Activated CD4-positive, alpha-beta memory T cell treated with anti-CD3 and anti-CD28 coated beads for 36 hours (primary cell): Measurements from ENCODE around the gene CSPG5. TPM values are rescaled to one million over a fixed set of nuclear protein-coding genes. Genes with fewer than 3 reads are reported as not detected.
A peak's percentile ranks its signal among the peaks of the same experiment; 100 is the strongest.

ENCODE experiments used
- CTCF ChIA-PET: fragments of 350-600 bp; sonication (Branson Sonifier 250); formaldehyde crosslinking; loops from one replicate; lab custom pipeline; 2021; ENCODE audit warnings: antibody characterized with exemption, inconsistent platforms; lab: Charles Lee
- POLR2A ChIA-PET: fragments of 350-600 bp; sonication (Branson Sonifier 250); formaldehyde crosslinking; loops from one replicate; lab custom pipeline; 2021; ENCODE audit warnings: antibody characterized with exemption; lab: Charles Lee
- DNase-seq: peaks from one replicate; pipeline ENCODE4 v3.0.0-alpha.2; 2020
- H3K27ac Mint-ChIP-seq: one replicate; pipeline ENCODE4 v1.8.0; 2021; ENCODE audit warnings: mixed read lengths
- H3K27me3 Mint-ChIP-seq: one replicate; pipeline ENCODE4 v1.8.0; 2021; ENCODE audit warnings: mixed read lengths
- H3K36me3 Mint-ChIP-seq: one replicate; pipeline ENCODE4 v1.8.0; 2021; ENCODE audit warnings: mixed read lengths
- H3K4me1 Mint-ChIP-seq: one replicate; pipeline ENCODE4 v1.8.0; 2021; ENCODE audit warnings: low read depth, mixed read lengths
- H3K4me3 Mint-ChIP-seq: one replicate; pipeline ENCODE4 v1.8.0; 2021; ENCODE audit warnings: mild to moderate bottlenecking, mixed read lengths
- H3K9me3 Mint-ChIP-seq: one replicate; pipeline ENCODE4 v1.8.0; 2021; ENCODE audit warnings: mixed read lengths
- intact Hi-C: fragments of 100-400 bp; cut with micrococcal nuclease; formaldehyde crosslinking; loops from one replicate; pipeline ENCODE4 v1.15.1; 2023
- total RNA-seq, 2 experiments: library from RNA; stranded (reverse); gene quantifications; one replicate each; pipeline ENCODE4 v1.2.3, GENCODE V29; 2021

Gene CSPG5
- total RNA-seq, 2 experiments from 2014 or later: 0.29 to 0.41 TPM

DNA sequence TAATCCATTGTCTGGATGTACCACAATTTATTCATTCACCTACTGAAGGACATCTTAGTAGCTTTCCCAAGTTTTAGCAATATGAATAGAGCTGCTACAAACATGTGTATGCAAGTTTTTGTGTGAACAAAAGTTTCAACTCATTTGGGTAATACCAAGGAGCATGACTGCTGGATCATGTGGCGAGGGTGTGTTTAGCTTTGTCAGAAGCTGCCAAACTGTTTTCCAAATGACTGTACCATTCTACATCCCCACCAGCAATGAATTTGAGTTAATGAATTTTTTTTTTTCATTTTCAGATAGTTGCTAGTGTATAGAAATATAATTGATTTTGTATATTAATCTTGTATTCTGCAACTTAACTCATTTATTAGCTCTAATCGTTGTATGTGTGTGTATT is 45.2 kb downstream of the CSPG5 start:
- intact Hi-C loops: no loop called here
- Mint-ChIP-seq H3K9me3 (no peaks in the 10 kb centered on the region), H3K36me3 (no peaks in the 10 kb centered on the region), H3K4me1 (no peaks in the 10 kb centered on the region), H3K27me3 (peaks cover 11% of the 10 kb centered on the region), H3K4me3 (no peak overlapping the region), H3K27ac (no peak overlapping the region)
- DNase-seq: no peak
- POLR2A ChIA-PET: no interaction called here
- CTCF ChIA-PET: interaction anchor here (0.7 to 2.6 kb wide), 3 partner anchors 12 to 56 kb away, joined by 3 to 11 read pairs (median 3); no protein-coding TSS in a partner anchor

DNA sequence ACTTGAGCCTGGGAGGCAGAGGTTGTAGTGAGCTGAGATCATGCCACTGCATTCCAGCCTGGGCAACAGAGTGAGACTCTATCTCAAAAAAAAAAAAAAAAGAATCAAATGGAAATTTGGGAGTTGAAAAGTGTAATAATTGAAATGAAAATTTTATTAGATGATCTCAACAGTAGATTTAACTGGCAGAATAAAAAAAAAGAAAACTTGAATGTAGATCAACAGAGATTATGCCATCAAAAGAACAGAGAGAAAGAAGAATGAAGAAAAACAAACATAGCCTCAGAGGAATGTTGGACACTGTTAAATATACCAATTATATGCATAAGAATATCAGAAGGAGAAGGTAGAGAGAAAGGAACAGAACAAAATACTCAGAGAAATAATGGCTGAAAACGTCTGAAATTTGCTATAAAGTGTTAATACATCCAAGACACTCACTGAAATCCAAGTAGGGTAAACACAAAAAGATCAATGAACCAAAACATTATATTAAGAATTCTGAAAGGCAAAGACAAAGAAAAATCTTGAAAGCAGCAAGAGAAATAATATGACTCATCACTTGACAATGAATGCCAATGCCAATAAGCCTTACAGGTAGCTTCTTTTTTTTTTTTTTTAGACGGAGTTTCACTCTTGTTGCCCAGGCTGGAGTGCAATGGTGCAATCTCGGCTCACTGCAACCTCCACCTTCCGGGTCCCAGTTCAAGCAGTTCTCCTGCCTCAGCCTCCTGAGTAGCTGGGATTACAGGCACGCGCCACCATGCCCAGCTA is 50.5 kb downstream of the CSPG5 start:
- no peaks in the 10 kb centered on the region for H3K4me1 Mint-ChIP-seq
- no peak overlapping the region for H3K27ac Mint-ChIP-seq
- H3K9me3 Mint-ChIP-seq: peaks cover 5% of the 10 kb centered on the region
- intact Hi-C loops: no loop called here
- POLR2A ChIA-PET: no interaction called here
- no peaks in the 10 kb centered on the region for H3K36me3 Mint-ChIP-seq
- no peak overlapping the region for H3K4me3 Mint-ChIP-seq
- CTCF ChIA-PET: interaction anchor here (0.7 to 1.6 kb wide), 2 partner anchors 39 to 261 kb away, joined by 3 to 4 read pairs; no protein-coding TSS in a partner anchor
- no peak for DNase-seq
- no peaks in the 10 kb centered on the region for H3K27me3 Mint-ChIP-seq

DNA sequence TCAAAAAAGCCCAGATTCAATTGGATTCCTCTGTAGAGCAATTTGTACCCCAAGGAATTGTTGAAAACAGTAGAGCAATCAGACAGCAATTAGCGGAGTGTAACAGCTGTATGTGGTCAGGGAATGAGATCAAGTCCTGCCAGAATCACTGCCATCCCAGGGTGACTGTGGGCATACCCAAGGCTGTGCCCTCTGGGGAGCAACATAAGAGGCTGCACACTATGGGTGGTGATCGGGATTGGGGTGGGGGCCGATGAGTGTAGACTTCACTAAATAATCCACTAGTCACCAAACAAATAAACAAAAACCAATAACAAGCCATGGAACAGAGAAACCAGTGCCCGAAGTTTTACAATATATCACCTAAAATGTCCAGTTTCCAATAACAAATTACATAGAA is 53.0 kb downstream of the CSPG5 start:
- ChIA-PET POLR2A (no interaction called here), CTCF (no interaction called here)
- Mint-ChIP-seq H3K27me3 (no peaks in the 10 kb centered on the region), H3K9me3 (peaks cover 5% of the 10 kb centered on the region), H3K4me1 (no peaks in the 10 kb centered on the region), H3K4me3 (no peak overlapping the region), H3K36me3 (no peaks in the 10 kb centered on the region), H3K27ac (no peak overlapping the region)
- intact Hi-C loops: no loop called here
- DNase-seq: no peak

GRCh38 chr3:47523310-47524073 is 55.2 kb downstream of the CSPG5 start:
- no peaks in the 10 kb centered on the region for H3K4me1 Mint-ChIP-seq
- no peak overlapping the region for H3K4me3 Mint-ChIP-seq
- peaks cover 5% of the 10 kb centered on the region for H3K9me3 Mint-ChIP-seq
- POLR2A ChIA-PET: interaction anchor here (1.5 kb wide), 1 partner anchor 258 kb away, joined by 5 read pairs; the partner anchor contains the start of gene SMARCC1
- H3K27me3 Mint-ChIP-seq: no peaks in the 10 kb centered on the region
- intact Hi-C loops: no loop called here
- CTCF ChIA-PET: interaction anchor here (0.8 to 3.5 kb wide), 11 partner anchors 10 to 467 kb away, joined by 3 to 38 read pairs (median 7); partner anchors contain the start of gene ELP6
- DNase-seq: no peak
- H3K36me3 Mint-ChIP-seq: no peaks in the 10 kb centered on the region
- H3K27ac Mint-ChIP-seq: no peak overlapping the region

DNA sequence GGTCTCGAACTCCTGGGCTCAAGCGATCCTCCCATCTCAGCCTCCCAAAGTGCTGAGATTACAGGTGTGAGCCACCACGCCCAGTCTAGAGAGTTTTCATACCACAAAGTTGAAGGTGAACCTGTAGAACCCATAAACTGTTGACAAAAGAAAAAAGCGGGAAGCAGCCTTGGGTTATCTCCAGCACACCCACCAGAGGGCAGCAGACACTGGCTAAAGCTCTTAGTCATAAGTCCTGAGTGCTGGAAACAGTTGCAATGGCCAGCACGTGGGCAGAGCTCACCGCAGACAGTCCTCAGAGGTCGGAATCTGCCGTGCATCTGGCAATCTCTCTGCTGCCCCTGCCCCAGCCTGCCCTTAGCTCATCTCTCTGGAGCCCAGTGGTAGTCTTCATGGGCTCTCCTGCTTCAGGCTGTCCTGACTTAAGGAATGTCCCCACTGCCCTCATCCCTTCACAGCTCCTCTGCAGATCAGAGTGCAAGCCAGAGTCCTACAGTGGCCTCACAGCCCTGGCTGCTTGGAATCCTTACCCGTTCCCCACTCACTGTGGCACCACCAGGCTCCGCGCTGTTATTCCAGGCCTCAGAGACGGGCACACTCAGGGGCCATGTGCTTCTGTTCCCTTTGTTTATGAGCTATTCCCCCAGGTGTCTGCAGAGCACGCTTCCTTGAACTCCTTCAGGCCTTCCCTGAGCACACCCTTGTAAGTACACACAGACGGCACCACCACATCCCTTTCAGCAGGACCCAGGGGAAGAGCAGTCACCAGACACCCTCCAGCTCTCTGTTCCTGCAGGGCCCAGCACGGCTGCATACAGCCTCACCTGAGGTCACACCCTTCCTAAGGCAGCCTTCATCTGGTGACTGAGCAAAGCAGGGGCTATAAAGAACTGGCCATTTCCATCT is 56.3 kb downstream of the CSPG5 start:
- Mint-ChIP-seq H3K27me3 (no peaks in the 10 kb centered on the region), H3K4me1 (no peaks in the 10 kb centered on the region), H3K36me3 (no peaks in the 10 kb centered on the region), H3K9me3 (no peaks in the 10 kb centered on the region), H3K4me3 (no peak overlapping the region), H3K27ac (no peak overlapping the region)
- CTCF ChIA-PET: interaction anchor here (0.6 to 3.5 kb wide), 42 partner anchors 9 to 635 kb away, joined by 3 to 38 read pairs (median 4); partner anchors contain the start of genes DHX30, ELP6 and SCAP
- intact Hi-C loops: loop anchor here (1.0 kb wide), 1 partner anchor 267 kb away; no protein-coding TSS in a partner anchor
- POLR2A ChIA-PET: interaction anchor here (0.8 to 1.5 kb wide), 4 partner anchors 259 to 280 kb away, joined by 4 to 6 read pairs (median 5); partner anchors contain the start of gene SMARCC1
- DNase-seq: peak; percentile 88

DNA sequence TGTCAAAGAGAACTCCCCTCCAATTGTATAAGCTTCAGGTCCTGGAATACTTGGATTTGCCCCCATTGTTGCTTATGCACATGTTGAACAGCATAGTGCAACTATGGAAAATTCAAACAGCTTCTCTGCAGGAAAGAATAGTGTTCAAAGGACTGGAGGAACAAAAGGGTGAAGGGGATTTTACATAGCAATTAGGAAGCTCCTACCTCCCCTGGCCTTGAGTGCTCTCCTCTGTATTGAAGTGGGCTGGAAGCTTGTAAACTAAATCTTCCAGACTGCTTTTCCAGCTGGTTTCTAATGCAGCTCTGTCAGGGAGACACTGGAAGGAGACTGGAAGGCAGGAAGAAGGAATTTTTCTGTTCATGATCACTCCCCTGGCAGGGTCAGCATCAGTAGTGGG is 57.9 kb downstream of the CSPG5 start:
- no peak for DNase-seq
- POLR2A ChIA-PET: interaction anchor here (0.7 kb wide), 1 partner anchor 304 kb away, joined by 3 read pairs; no protein-coding TSS in a partner anchor
- no peaks in the 10 kb centered on the region for H3K36me3 Mint-ChIP-seq
- H3K9me3 Mint-ChIP-seq: no peaks in the 10 kb centered on the region
- CTCF ChIA-PET: interaction anchor here (0.5 to 3.5 kb wide), 10 partner anchors 8 to 282 kb away, joined by 3 to 38 read pairs (median 6); partner anchors contain the start of genes DHX30 and ELP6
- H3K4me3 Mint-ChIP-seq: no peak overlapping the region
- no peak overlapping the region for H3K27ac Mint-ChIP-seq
- H3K27me3 Mint-ChIP-seq: no peaks in the 10 kb centered on the region
- H3K4me1 Mint-ChIP-seq: no peaks in the 10 kb centered on the region
- intact Hi-C loops: no loop called here

DNA sequence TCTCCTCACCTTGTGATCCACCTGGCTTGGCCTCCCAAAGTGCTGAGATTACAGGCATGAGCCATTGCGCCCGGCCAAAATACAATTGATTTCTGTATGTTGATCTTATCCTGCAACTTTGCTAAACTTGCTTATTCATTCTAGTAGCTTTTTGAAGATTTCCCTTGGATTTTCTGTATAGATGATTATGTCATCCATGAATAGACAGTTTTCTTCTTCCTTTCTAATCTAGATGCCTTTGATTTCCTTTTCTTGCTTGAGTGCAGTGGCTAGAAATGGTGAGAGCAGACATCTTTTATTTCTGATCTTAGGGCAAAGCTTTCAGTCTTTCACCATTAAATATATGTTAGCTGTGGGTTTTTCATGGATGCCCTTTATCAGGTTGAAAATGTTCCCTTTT is 60.7 kb downstream of the CSPG5 start:
- intact Hi-C loops: no loop called here
- no peaks in the 10 kb centered on the region for H3K36me3 Mint-ChIP-seq
- H3K4me3 Mint-ChIP-seq: no peak overlapping the region
- no peaks in the 10 kb centered on the region for H3K27me3 Mint-ChIP-seq
- H3K4me1 Mint-ChIP-seq: peaks cover 8% of the 10 kb centered on the region
- no peak overlapping the region for H3K27ac Mint-ChIP-seq
- POLR2A ChIA-PET: no interaction called here
- CTCF ChIA-PET: interaction anchor here (1.9 kb wide), 1 partner anchor 97 kb away, joined by 5 read pairs; no protein-coding TSS in a partner anchor
- H3K9me3 Mint-ChIP-seq: no peaks in the 10 kb centered on the region
- no peak for DNase-seq

DNA sequence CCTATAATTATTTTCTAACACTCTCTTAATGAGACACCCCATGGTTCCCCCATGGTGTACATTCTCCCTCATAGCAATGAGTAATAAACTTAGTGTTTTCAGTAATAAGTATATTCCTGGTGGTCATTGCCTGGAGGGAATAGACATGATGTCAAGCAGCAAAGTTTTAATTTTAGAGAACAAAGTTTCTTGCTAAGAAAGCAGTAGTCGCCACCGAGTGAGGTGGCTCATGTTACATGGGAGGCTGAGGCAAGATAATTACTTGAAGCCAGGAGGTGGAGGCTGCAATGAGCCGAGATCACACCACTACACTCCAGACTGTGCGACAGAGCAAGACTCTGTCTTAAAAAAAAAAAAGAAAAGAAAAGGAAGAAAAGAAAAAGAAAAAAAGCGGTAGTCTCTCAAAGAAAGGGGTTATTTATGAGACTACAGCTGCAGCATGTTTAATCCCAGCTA is 62.8 kb downstream of the CSPG5 start:
- no peak for DNase-seq
- Mint-ChIP-seq H3K27ac (no peak overlapping the region), H3K36me3 (peaks cover 3% of the 10 kb centered on the region), H3K4me1 (peaks cover 20% of the 10 kb centered on the region), H3K9me3 (no peaks in the 10 kb centered on the region), H3K4me3 (no peak overlapping the region), H3K27me3 (no peaks in the 10 kb centered on the region)
- ChIA-PET CTCF (interaction anchor here (0.6 to 1.5 kb wide), 2 partner anchors 56 to 94 kb away, joined by 3 to 5 read pairs; no protein-coding TSS in a partner anchor), POLR2A (no interaction called here)
- intact Hi-C loops: no loop called here

DNA sequence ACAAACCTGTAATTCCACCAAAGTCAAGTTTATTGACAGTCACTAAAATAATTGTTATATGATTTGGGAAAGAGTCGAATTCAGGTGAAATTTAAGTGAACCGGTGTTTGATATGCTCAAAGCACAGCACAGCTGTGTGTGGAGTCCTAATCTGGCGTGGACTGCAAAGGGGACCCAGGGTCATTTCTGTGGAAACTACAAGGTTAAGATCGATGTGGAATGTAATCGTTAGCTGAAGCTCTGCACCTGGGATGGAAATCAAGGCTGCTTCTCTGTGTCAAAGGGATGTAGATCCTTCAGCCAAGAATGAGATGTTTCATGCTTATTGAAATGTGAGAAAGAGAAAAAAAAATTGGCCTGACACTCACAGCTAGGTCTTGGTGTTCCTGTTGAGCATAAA is 63.6 kb downstream of the CSPG5 start:
- Mint-ChIP-seq H3K27ac (peak overlapping the region; percentile 25), H3K4me1 (peaks cover 20% of the 10 kb centered on the region), H3K4me3 (peak overlapping the region; percentile 56), H3K27me3 (no peaks in the 10 kb centered on the region), H3K9me3 (no peaks in the 10 kb centered on the region), H3K36me3 (peaks cover 3% of the 10 kb centered on the region)
- no peak for DNase-seq
- intact Hi-C loops: no loop called here
- CTCF ChIA-PET: interaction anchor here (0.6 to 1.5 kb wide), 2 partner anchors 93 to 273 kb away, joined by 3 to 5 read pairs; no protein-coding TSS in a partner anchor
- POLR2A ChIA-PET: no interaction called here

- Mint-ChIP-seq H3K4me3 (peak within 1 kb of the TSS; percentile 97), H3K27me3 (no peaks in the 10 kb centered on the region), H3K4me1 (peaks cover 20% of the 10 kb centered on the region), H3K36me3 (peaks cover 9% of the 10 kb centered on the region), H3K9me3 (no peaks in the 10 kb centered on the region), H3K27ac (peak within 1 kb of the TSS; percentile 98)
- ChIA-PET CTCF (interaction anchor here (0.7 to 4.8 kb wide), 4 partner anchors 9 to 94 kb away, joined by 3 to 32 read pairs (median 10); no protein-coding TSS in a partner anchor), POLR2A (interaction anchor here (0.6 kb wide), 1 partner anchor 11 kb away, joined by 3 read pairs; no protein-coding TSS in a partner anchor)
- intact Hi-C loops: loop anchor here (1.0 to 5.0 kb wide), 5 partner anchors 38 to 537 kb away; partner anchors contain the start of genes CCDC12, DHX30 and SCAP
- peak; percentile 98 for DNase-seq
Observed at GRCh38 chr3:47513125-47513929, 65.3 kb downstream of the CSPG5 start, which contains the start of gene ELP6. ELP6 (minus strand) TSS chr3:47513712; CDS start chr3:47513590, 122 bp downstream.
